ENCODE data around the gene KLC1. TPM values are rescaled to one million over a fixed set of nuclear protein-coding genes. Genes with fewer than 3 reads are reported as not detected.

KLC1 gene
- total RNA-seq, 1 experiment from 2014 or later: 121 TPM

GRCh38 chr14:103625356-103626095 is 3.5 kb upstream of the KLC1 start (continued):
- TF ChIP-seq MAX (IDR thresholded peaks at IDR 0.05) (no peak), ELF1 (IDR thresholded peaks at IDR 0.05; ENCODE audit: borderline replicate concordance, low read depth) (no peak)

GRCh38 chr14:103626146-103626850 is 2.7 kb upstream of the KLC1 start:
- H3K4me1 ChIP-seq (ENCODE audit: control insufficient read depth in 1 of 2, insufficient read depth in 2 of 2, low read length in 2 of 2): peaks cover 35 to 70% of the 10 kb centered on the region in 2 experiments
- ChIA-PET RAD21 (ENCODE audit: low non-redundant PET in 1 of 2, low total read pairs in 2 of 2, uncharacterized antibody in 2 of 2, unreplicated experiment in 2 of 2) (no interaction called here), CTCF (no interaction called here), POLR2A (no interaction called here)
- no peaks in the 10 kb centered on the region for H3K27me3 ChIP-seq (ENCODE audit: insufficient read depth, low read length)
- H3K36me3 ChIP-seq (ENCODE audit: control insufficient read depth in 1 of 2, insufficient read depth in 2 of 2, low read length in 2 of 2): no peaks in the 10 kb centered on the region
- no peak overlapping the region for H3K4me2 ChIP-seq (ENCODE audit: low read length)
- no peak for ATAC-seq
- H4K20me1 ChIP-seq (ENCODE audit: insufficient read depth): peaks cover 11% of the 10 kb centered on the region; the same call in 1 of the 2 replicates
- no peaks in the 10 kb centered on the region for H3K9me2 ChIP-seq (ENCODE audit: insufficient read depth)
- peaks cover 24% of the 10 kb centered on the region for H3K79me2 ChIP-seq (ENCODE audit: insufficient read depth, low read length)
- no peak for TF ChIP-seq TCF7L2 (IDR thresholded peaks at IDR 0.05; ENCODE audit: borderline replicate concordance, extremely low read depth, insufficient read depth, insufficient read length)
- no peak for TF ChIP-seq ZBTB33 (IDR thresholded peaks at IDR 0.05; ENCODE audit: extremely low read depth, insufficient replicate concordance, low read length)
- no peak for TF ChIP-seq ZNF274 (IDR thresholded peaks at IDR 0.05; ENCODE audit: low read depth, low read length)
- no peak for TF ChIP-seq CEBPB (IDR thresholded peaks at IDR 0.05; ENCODE audit: low read depth)
- no peak for TF ChIP-seq POLR2A (IDR thresholded peaks at IDR 0.05; ENCODE audit: borderline replicate concordance, extremely low read depth, insufficient read depth, insufficient read length)
- TF ChIP-seq YY1 (IDR thresholded peaks at IDR 0.05; ENCODE audit: extremely low read depth, insufficient replicate concordance, low read depth, low read length): no peak
- no peak for TF ChIP-seq POLR2AphosphoS5 (IDR thresholded peaks at IDR 0.05; ENCODE audit: low read depth, low read length)
- TF ChIP-seq ZFX (IDR thresholded peaks at IDR 0.05): no peak
- TF ChIP-seq FOSL1 (IDR thresholded peaks at IDR 0.05; ENCODE audit: low read depth): no peak
- no peak overlapping the region for H3K27ac ChIP-seq (ENCODE audit: low read depth, low read length)
- H2AFZ ChIP-seq (ENCODE audit: low read depth, low read length, poor library complexity, severe bottlenecking): no peak overlapping the region
- intact Hi-C loops (cut with micrococcal nuclease): no loop called here
- no peak overlapping the region for H3K9ac ChIP-seq (ENCODE audit: low read length)
- H3K9me3 ChIP-seq (ENCODE audit: control insufficient read depth in 1 of 2, insufficient read depth in 1 of 2, low read depth in 1 of 2, low read length in 2 of 2): no peaks in the 10 kb centered on the region
- H3K4me3 ChIP-seq (replicated peaks in 1 of 2; ENCODE audit: low read depth in 1 of 2, low read length in 2 of 2): no peak overlapping the region
- no peak for DNase-seq (ENCODE audit: low read depth, low spot score)
- no TSS peak for BruUV-seq (replicated peaks)

Measured in HCT116 (cell line).